ENCODE data around the gene KLRF2.

The KLRF2 gene

DNA sequence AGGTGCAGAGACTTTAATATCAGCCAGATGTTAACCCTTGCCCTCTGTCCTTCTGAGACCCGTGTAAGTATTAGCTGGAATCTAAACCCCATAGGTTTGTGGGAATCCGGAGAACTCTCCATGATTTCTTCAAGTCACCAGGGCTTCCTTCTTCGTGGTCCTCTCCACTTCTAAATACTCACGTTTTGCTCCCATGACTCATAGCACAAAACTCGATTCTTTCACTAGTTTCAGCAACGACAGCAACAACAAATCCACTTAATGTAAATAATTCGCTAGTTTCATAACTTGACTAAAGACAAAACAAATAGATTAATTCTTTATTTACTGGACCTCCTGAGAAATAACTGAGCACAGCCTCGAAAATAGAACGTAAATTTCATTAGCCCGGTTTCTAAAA lies 55.3 kb downstream of the KLRF2 start:
- peak; percentile 12 for DNase-seq (ENCODE audit: low read depth)

DNA sequence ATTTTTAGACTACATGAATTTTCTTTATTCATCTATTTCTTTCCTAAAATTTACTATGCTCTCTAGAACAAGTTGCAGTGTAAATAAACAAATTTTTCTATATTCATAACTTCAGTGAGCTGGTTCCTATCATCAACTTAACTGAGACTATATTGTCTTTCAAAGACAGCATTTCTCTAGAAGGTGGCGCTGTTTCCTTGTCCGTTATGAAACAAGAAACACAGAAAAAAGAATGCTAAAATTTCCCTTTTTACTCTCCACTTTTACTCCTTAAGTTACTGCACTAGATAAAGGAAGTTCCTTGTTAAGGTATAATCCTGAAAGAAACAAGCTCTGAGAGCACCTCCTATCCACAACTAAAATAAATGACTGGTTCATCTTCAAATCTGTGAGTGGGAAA lies 59.1 kb downstream of the KLRF2 start:
- peak; percentile 33 for DNase-seq (ENCODE audit: low read depth)

DNA sequence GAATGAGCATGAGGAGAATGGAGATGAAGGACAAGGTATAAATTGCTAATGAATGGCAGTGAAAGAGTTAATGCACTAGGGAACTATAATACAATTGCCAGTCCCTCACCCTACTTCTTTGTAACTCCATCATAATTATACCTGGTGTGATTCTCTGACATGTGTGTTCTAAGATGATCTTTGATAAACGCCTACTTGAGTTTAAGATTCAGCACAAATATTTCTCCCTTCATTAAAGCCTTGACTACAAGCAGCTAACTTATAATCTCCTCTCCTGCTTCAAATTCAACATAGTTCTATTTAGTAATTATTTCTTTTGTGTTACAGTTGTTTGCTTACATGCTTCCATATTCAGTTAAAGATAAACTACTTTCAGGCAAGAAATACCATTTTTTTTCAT lies 60.5 kb downstream of the KLRF2 start:
- DNase-seq (ENCODE audit: low read depth), result no peak

DNA sequence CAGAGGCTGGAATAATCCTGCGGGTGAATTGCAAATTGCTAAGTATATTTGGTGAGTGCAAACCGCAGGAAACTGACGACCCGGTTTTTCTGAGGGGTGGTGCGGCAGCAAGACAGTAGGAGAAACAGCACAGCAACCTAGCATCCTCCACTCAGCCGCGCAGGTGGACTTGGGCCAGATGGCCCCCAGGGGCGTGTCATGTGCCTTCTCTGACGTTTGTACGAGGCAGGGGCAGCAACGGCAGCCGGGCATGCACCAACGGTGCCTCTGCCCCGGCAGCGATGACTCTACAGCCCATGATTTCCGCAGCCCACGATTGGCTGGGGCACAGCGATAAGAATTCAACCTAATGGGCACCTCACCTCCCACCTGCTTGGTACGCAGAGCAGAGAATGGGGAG lies 62.0 kb downstream of the KLRF2 start:
- DNase-seq (ENCODE audit: low read depth), result no peak

DNA sequence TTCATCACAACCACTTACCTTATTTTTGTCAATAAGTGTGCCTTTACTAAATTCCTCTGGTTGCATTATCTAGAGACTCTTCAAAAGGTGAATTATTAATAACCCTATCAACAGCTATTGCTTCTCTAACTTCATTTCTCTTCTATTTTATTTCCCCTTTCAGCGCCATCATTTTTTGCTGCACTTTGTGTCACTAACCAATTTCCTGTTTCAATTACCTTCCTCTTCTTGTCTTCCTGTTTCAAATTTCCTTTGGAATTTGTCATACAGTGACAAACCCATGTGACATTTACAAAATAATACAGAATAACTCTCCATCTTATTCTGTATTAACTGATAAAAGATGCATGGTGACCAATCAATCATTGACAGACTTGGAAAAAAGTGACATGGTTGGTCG lies 63.1 kb downstream of the KLRF2 start:
- no peak for DNase-seq (ENCODE audit: low read depth)

Measured in ELR (cell line).